HFF-Myc (cell line): ENCODE data around the gene CNPY1.

Experiments used
- DNase-seq: peaks from one replicate; pipeline ENCODE4 v3.0.0-alpha.2; 2011; ENCODE audit warnings: low read depth; ENCODE audit errors: extremely low read depth
- H3K4me3 ChIP-seq: replicated peaks from 2 replicates; pipeline ENCODE4 v1.5.1; 2011; ENCODE audit warnings: low read depth, mild to moderate bottlenecking, control low read depth, low read length
- CTCF ChIP-seq: IDR thresholded peaks from 2 replicates; pipeline ENCODE4 v1.5.1; 2012; ENCODE audit warnings: mild to moderate bottlenecking, low read depth, low read length, control low read depth; ENCODE audit errors: missing control alignments

The CNPY1 gene

GRCh38 chr7:155487509-155488482 is 58.6 kb downstream of the CNPY1 start:
- no peak for TF ChIP-seq CTCF

GRCh38 chr7:155486783-155487508 is 59.4 kb downstream of the CNPY1 start:
- DNase-seq, result no peak
- no peak overlapping the region for H3K4me3 ChIP-seq
- TF ChIP-seq CTCF, result no peak

More at GRCh38 chr7:155487509-155488482, 58.6 kb downstream of the CNPY1 start:
- no peak overlapping the region for H3K4me3 ChIP-seq
- no peak for DNase-seq

GRCh38 chr7:155484483-155485399 is 61.6 kb downstream of the CNPY1 start:
- no peak overlapping the region for H3K4me3 ChIP-seq
- DNase-seq, result no peak
- TF ChIP-seq CTCF, result no peak

GRCh38 chr7:155483868-155484325 is 62.5 kb downstream of the CNPY1 start:
- DNase-seq, result peak; percentile 2
- no peak overlapping the region for H3K4me3 ChIP-seq
- no peak for TF ChIP-seq CTCF

GRCh38 chr7:155483245-155483644 is 63.1 kb downstream of the CNPY1 start:
- no peak overlapping the region for H3K4me3 ChIP-seq
- no peak for TF ChIP-seq CTCF

GRCh38 chr7:155482511-155483183 is 63.7 kb downstream of the CNPY1 start:
- H3K4me3 ChIP-seq, result no peak overlapping the region
- DNase-seq, result no peak
- TF ChIP-seq CTCF, result no peak

More at GRCh38 chr7:155483245-155483644, 63.1 kb downstream of the CNPY1 start:
- no peak for DNase-seq
